HepG2 (cell line): Measurements from ENCODE around the gene UACA. TPM values are rescaled to one million over a fixed set of nuclear protein-coding genes. Genes with fewer than 3 reads are reported as not detected.

ENCODE experiments used
- ELF1 ChIP-seq: sonication (generic); formaldehyde crosslinking; IDR thresholded peaks from 2 replicates; pipeline ENCODE4 v1.4.0; 2020; ENCODE audit warnings: missing genetic modification reagents
- FOXK2 ChIP-seq: fragments of 450-650 bp; IDR thresholded peaks from 2 replicates; pipeline ENCODE4 v1.6.1; 2016
- HMGA1 ChIP-seq: sonication (generic); formaldehyde crosslinking; conservative IDR thresholded peaks from 2 replicates; pipeline ENCODE4 v1.4.0; 2020; ENCODE audit warnings: missing genetic modification reagents
- HNF4A ChIP-seq: sonication (generic); formaldehyde crosslinking; IDR thresholded peaks from 2 replicates; pipeline ENCODE4 v1.4.0; 2020; ENCODE audit warnings: missing genetic modification reagents
- JUNB ChIP-seq: sonication (generic); formaldehyde crosslinking; IDR thresholded peaks from 2 replicates; pipeline ENCODE4 v1.8.0; 2022; ENCODE audit warnings: missing genetic modification reagents, mild to moderate bottlenecking, borderline replicate concordance
- SOX5 ChIP-seq: IDR thresholded peaks from 2 replicates; pipeline ENCODE4 v1.6.1; 2016; ENCODE audit warnings: borderline replicate concordance
- THAP11 ChIP-seq: IDR thresholded peaks from 2 replicates; pipeline ENCODE4 v1.6.1; 2016; ENCODE audit warnings: missing biosample characterization, missing genetic modification reagents
- ZBTB46 ChIP-seq: sonication (generic); formaldehyde crosslinking; IDR thresholded peaks from 2 replicates; pipeline ENCODE4 v1.4.0; 2020; ENCODE audit warnings: mild to moderate bottlenecking, missing genetic modification reagents, borderline replicate concordance
- ZFP36L1 ChIP-seq: sonication (generic); formaldehyde crosslinking; IDR thresholded peaks from 2 replicates; pipeline ENCODE4 v1.8.0; 2022; ENCODE audit warnings: mild to moderate bottlenecking, missing genetic modification reagents, moderate library complexity
- ZNF543 ChIP-seq: sonication (generic); formaldehyde crosslinking; IDR thresholded peaks from 2 replicates; pipeline ENCODE4 v1.4.0; 2020; ENCODE audit warnings: mild to moderate bottlenecking, missing genetic modification reagents
- ZNF646 ChIP-seq: sonication (generic); formaldehyde crosslinking; IDR thresholded peaks from 2 replicates; pipeline ENCODE4 v1.9.0; 2021; ENCODE audit warnings: mild to moderate bottlenecking, missing genetic modification reagents
- ZNF720 ChIP-seq: sonication (generic); formaldehyde crosslinking; IDR thresholded peaks from 2 replicates; pipeline ENCODE4 v1.4.0; 2020; ENCODE audit warnings: missing genetic modification reagents
- ZNF777 ChIP-seq: sonication (generic); formaldehyde crosslinking; IDR thresholded peaks from 2 replicates; pipeline ENCODE4 v1.4.0; 2020; ENCODE audit warnings: missing genetic modification reagents
- polyA plus RNA-seq, 8 experiments: library from polyadenylated mRNA; depleted of rRNA in 3 of 8; stranded (reverse) in 7 of 8; unstranded in 1 of 8; fragments of >200 nt; fragmentation: Illumina TruSeq in 4 of 8; extraction: Trizol in 4 of 8; gene quantifications; 2 replicates each; pipeline versions ENCODE4 v1.2.1 to v1.2.3, GENCODE V29; 2011 to 2016; ENCODE audit warnings: low read depth in 4 of 8, missing spikeins in 1 of 8, mixed read lengths in 1 of 8; ENCODE audit not compliant: insufficient read depth in 1 of 8
- total RNA-seq, 5 experiments: library from RNA; depleted of rRNA; stranded (reverse); fragments of >200 nt; fragmentation: Illumina TruSeq; extraction: Trizol; gene quantifications; 2 replicates each; pipeline ENCODE4 v1.2.3, GENCODE V29; 2016; ENCODE audit warnings: low read depth in 1 of 5
- TF ChIP-seq, protein P1 (sequence below): sonication (generic); formaldehyde crosslinking; IDR thresholded peaks from 2 replicates; pipeline ENCODE4 v1.9.0; 2022; ENCODE audit warnings: low read depth, missing genetic modification reagents
- TF ChIP-seq, protein P2 (sequence below): sonication (generic); formaldehyde crosslinking; IDR thresholded peaks from 2 replicates; pipeline ENCODE4 v1.4.0; 2020; ENCODE audit warnings: missing genetic modification reagents
- TF ChIP-seq, protein P3 (sequence below): IDR thresholded peaks from 2 replicates; pipeline ENCODE4 v1.6.1; 2016; ENCODE audit warnings: low read depth, borderline replicate concordance

The UACA gene
- total and polyA plus RNA-seq, 2 of the 13 experiments (the other 11 are each of a cell fraction or from before 2014, with no cell fraction given), result 17.8 to 39.2 TPM

DNA sequence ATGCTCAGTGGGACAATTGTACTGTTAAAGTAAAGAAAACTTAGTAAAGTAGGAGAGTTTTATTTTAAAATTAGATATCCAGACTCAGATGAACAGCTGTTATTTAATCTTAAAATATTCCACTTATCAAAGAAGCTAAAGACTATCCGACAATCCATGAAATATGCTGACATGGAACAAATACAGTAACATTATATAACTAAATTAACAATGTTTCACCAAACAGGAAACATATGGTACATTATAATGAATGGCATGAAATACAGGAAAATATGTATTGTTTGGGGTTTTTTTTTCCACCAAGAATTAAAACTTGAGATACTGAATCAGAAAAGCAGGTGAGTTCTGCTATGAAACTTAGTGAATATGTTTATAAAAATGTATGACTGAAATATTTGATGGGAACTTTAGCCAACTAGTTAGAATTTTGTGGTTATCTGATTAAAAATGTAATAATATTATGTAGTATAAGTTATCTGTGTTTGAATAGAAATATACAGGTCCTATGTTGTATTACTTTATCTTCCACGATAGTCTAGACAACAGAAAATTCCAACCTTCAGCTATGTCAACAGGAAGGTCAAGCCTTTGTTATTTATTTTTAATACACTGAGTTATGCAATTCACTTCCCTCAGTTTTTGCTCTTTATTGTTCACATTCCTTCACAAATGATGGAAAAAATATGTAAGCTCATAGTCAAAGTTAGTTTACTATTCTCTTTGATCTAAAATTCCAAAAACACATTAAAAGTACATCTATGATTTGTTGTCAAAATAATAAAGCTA, 72.7 kb downstream of the UACA start (continued):
- TF ChIP-seq ZNF543 (CRISPR knock-in tag) (no peak), FOXK2 (no peak), HMGA1 (no peak), THAP11 (CRISPR knock-in tag) (no peak), ELF1 (CRISPR knock-in tag) (no peak), HNF4A (CRISPR knock-in tag) (no peak), ZBTB46 (CRISPR knock-in tag) (no peak), ZFP36L1 (no peak), SOX5 (peak; percentile 80; the same call in 1 of the 2 replicates), ZNF646 (CRISPR knock-in tag) (no peak), ZNF720 (CRISPR knock-in tag) (no peak), ZNF777 (no peak), JUNB (CRISPR knock-in tag) (no peak)
- TF ChIP-seq, protein P1, sequence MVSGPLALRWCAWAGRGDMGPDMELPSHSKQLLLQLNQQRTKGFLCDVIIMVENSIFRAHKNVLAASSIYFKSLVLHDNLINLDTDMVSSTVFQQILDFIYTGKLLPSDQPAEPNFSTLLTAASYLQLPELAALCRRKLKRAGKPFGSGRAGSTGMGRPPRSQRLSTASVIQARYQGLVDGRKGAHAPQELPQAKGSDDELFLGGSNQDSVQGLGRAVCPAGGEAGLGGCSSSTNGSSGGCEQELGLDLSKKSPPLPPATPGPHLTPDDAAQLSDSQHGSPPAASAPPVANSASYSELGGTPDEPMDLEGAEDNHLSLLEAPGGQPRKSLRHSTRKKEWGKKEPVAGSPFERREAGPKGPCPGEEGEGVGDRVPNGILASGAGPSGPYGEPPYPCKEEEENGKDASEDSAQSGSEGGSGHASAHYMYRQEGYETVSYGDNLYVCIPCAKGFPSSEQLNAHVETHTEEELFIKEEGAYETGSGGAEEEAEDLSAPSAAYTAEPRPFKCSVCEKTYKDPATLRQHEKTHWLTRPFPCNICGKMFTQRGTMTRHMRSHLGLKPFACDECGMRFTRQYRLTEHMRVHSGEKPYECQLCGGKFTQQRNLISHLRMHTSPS (CRISPR knock-in tag), result no peak
- TF ChIP-seq, protein P2, sequence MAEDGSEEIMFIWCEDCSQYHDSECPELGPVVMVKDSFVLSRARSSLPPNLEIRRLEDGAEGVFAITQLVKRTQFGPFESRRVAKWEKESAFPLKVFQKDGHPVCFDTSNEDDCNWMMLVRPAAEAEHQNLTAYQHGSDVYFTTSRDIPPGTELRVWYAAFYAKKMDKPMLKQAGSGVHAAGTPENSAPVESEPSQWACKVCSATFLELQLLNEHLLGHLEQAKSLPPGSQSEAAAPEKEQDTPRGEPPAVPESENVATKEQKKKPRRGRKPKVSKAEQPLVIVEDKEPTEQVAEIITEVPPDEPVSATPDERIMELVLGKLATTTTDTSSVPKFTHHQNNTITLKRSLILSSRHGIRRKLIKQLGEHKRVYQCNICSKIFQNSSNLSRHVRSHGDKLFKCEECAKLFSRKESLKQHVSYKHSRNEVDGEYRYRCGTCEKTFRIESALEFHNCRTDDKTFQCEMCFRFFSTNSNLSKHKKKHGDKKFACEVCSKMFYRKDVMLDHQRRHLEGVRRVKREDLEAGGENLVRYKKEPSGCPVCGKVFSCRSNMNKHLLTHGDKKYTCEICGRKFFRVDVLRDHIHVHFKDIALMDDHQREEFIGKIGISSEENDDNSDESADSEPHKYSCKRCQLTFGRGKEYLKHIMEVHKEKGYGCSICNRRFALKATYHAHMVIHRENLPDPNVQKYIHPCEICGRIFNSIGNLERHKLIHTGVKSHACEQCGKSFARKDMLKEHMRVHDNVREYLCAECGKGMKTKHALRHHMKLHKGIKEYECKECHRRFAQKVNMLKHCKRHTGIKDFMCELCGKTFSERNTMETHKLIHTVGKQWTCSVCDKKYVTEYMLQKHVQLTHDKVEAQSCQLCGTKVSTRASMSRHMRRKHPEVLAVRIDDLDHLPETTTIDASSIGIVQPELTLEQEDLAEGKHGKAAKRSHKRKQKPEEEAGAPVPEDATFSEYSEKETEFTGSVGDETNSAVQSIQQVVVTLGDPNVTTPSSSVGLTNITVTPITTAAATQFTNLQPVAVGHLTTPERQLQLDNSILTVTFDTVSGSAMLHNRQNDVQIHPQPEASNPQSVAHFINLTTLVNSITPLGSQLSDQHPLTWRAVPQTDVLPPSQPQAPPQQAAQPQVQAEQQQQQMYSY (CRISPR knock-in tag), result no peak
- TF ChIP-seq, protein P3, sequence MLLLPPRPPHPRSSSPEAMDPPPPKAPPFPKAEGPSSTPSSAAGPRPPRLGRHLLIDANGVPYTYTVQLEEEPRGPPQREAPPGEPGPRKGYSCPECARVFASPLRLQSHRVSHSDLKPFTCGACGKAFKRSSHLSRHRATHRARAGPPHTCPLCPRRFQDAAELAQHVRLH (CRISPR knock-in tag), result no peak
